Immature natural killer cell (primary cell): ENCODE data around the gene KDM8. TPM values are rescaled to one million over a fixed set of nuclear protein-coding genes. Genes with fewer than 3 reads are reported as not detected.

Source experiments
- DNase-seq, 3 donors: peaks; one replicate each; pipeline ENCODE4 v3.0.0; 2022; ENCODE audit warnings: mixed read lengths in 1 of 3
- H3K27ac Mint-ChIP-seq, 6 donors: one replicate each; pipeline ENCODE4 v1.8.0; 2020; ENCODE audit warnings: mixed read lengths in 6 of 6, mild to moderate bottlenecking in 5 of 6, inconsistent platforms in 4 of 6, moderate library complexity in 3 of 6
- H3K27me3 Mint-ChIP-seq, 3 donors: one replicate each; pipeline ENCODE4 v1.8.0; 2020 to 2021; ENCODE audit warnings: low read depth in 3 of 3, mild to moderate bottlenecking in 3 of 3, mixed read lengths in 3 of 3, moderate library complexity in 3 of 3, inconsistent platforms in 1 of 3
- H3K36me3 Mint-ChIP-seq, 3 donors: one replicate each; pipeline ENCODE4 v1.8.0; 2020; ENCODE audit warnings: mixed read lengths in 3 of 3, inconsistent platforms in 2 of 3, mild to moderate bottlenecking in 2 of 3
- H3K4me1 Mint-ChIP-seq, 2 donors: one replicate each; pipeline ENCODE4 v1.8.0; 2020; ENCODE audit warnings: inconsistent platforms in 2 of 2, mild to moderate bottlenecking in 2 of 2, mixed read lengths in 2 of 2, moderate library complexity in 1 of 2
- H3K4me3 Mint-ChIP-seq, 5 donors: one replicate each; pipeline ENCODE4 v1.8.0; 2020; ENCODE audit warnings: mild to moderate bottlenecking in 5 of 5, mixed read lengths in 5 of 5, inconsistent platforms in 3 of 5, moderate library complexity in 3 of 5
- H3K9me3 Mint-ChIP-seq, 6 donors: one replicate each; pipeline ENCODE4 v1.8.0; 2020; ENCODE audit warnings: mild to moderate bottlenecking in 6 of 6, mixed read lengths in 6 of 6, inconsistent platforms in 4 of 6, moderate library complexity in 3 of 6
- polyA plus RNA-seq, 3 donors: library from polyadenylated mRNA; unstranded; fragments of 300-500 nt; fragmentation: Illumina TruSeq; gene quantifications; one replicate each; pipeline ENCODE4 v1.2.3, GENCODE V29; 2021

Gene KDM8
- polyA plus RNA-seq, 3 donors from 2014 or later, result 4.3 to 6.2 (median 5.1) TPM

DNA sequence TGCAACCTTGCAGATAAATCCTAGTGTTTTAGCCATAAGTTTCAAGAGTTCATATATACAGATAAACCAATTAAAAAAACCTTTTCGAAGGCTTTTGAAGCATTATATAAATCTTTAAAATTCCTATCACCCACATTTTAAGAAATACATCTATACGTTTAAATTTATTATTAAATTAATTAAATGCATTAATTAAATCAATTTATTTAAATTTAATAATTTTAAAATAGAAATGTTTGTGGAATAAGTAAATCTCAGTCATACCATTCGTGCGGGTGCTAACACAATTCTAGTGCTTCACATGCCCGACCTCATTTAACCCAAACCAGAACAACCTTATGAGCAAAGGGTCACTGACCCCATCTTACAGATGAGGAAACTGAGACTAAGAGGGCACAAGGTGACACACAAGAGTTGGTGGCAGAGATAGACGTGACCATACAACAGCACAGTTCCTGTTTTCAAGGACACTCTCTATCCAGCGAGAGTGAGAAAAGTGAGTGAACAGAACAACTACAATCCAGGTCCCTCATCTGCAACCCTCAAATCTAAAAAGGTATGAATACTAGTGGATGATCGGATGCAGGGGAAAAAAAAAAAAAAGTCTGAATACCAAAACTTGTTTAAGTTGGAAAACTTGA, 63.8 kb downstream of the KDM8 start:
- Mint-ChIP-seq H3K27me3 (peaks cover 3 to 5% (median 3%) of the 10 kb centered on the region in 3 donors), H3K4me1 (peaks cover 32 to 49% of the 10 kb centered on the region in 2 donors), H3K27ac (peak overlapping the region in 5 of 6 donors; percentile 72 to 99 (median 96)), H3K4me3 (peak overlapping the region; percentile 60 to 99 (median 97)), H3K36me3 (peaks cover 0 to 5% (median 4%) of the 10 kb centered on the region in 3 donors), H3K9me3 (no peaks in the 10 kb centered on the region)
- DNase-seq, result no peak

GRCh38 chr16:27268376-27269299, 65.3 kb downstream of the KDM8 start, which contains the start of gene NSMCE1:
NSMCE1 (minus strand) TSS chr16:27268772; CDS start chr16:27257570, 11,202 bp downstream.
- DNase-seq, result peak; percentile 96 to 97 (median 96)
- Mint-ChIP-seq H3K36me3 (no peaks in the 10 kb centered on the region), H3K4me1 (peaks cover 31 to 50% of the 10 kb centered on the region in 2 donors), H3K4me3 (peak within 1 kb of the TSS; percentile 96 to 99 (median 98)), H3K27me3 (peaks cover 3 to 5% (median 5%) of the 10 kb centered on the region in 3 donors), H3K27ac (peak within 1 kb of the TSS; percentile 96 to 99 (median 99)), H3K9me3 (no peaks in the 10 kb centered on the region)

DNA sequence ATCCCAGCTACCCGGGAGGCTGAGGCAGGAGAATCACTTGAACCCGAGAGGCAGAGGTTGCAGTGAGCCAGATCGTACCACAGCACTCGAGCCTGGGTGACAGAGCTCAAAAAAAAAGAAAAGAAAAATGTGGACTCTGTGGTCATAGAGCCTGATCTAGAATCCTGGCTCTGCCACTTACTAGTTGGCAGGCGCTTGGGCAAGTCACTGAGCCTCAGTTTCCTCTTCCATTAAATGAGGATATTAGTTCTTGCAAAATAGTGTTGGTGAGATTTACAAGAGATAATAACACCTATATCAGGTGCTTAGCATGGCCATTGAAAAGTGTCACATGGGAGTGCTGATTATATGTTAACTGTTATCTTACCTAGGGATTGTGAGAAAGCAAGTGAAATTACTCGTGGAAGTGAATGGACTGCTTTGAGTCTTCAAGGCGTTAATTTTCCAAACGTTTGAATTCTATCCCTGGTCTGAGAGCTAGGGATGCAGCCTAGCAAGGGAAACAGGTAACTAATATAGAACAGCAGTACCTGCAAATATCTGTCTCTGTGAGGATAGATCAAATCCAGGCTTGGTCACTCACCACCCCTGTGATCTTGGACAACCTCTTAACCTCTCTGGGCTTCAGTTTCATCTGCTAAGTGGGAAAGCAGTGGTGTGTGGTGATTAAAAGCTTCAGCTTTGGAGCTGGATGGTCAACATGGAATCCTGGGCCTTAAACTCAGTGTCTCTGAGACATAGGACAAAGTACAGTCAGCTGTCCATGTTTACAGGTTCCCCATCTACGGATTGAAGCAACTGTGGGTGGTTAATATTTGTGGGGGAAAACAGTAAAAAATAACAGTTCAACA, 66.2 kb downstream of the KDM8 start:
- H3K36me3 Mint-ChIP-seq, result no peaks in the 10 kb centered on the region
- peak overlapping the region; percentile 96 to 99 (median 98) for H3K4me3 Mint-ChIP-seq
- peaks cover 38 to 58% of the 10 kb centered on the region in 2 donors for H3K4me1 Mint-ChIP-seq
- H3K27me3 Mint-ChIP-seq, result peaks cover 3 to 7% (median 5%) of the 10 kb centered on the region in 3 donors
- no peak for DNase-seq
- no peaks in the 10 kb centered on the region for H3K9me3 Mint-ChIP-seq
- H3K27ac Mint-ChIP-seq, result peak overlapping the region; percentile 96 to 99 (median 99)

GRCh38 chr16:27270349-27270748, 67.0 kb downstream of the KDM8 start:
- H3K4me1 Mint-ChIP-seq, result peaks cover 38 to 58% of the 10 kb centered on the region in 2 donors
- H3K27ac Mint-ChIP-seq, result peak overlapping the region in 3 of 6 donors; percentile 36 to 99 (median 99)
- H3K27me3 Mint-ChIP-seq, result peaks cover 3 to 7% (median 5%) of the 10 kb centered on the region in 3 donors
- peak overlapping the region in 2 of 5 donors; percentile 10 to 55 for H3K4me3 Mint-ChIP-seq
- H3K9me3 Mint-ChIP-seq, result no peaks in the 10 kb centered on the region
- H3K36me3 Mint-ChIP-seq, result no peaks in the 10 kb centered on the region
- DNase-seq, result no peak

Other genes starting within 250 kb of the KDM8 start
- not detected for gene C16orf82, start 136.6 kb upstream of the KDM8 start, polyA plus RNA-seq
- 100 to 1,000 TPM; 133 to 162 (median 148) TPM for gene NSMCE1, start 65.2 kb downstream of the KDM8 start, polyA plus RNA-seq
- gene IL4R, start 110.4 kb downstream of the KDM8 start, polyA plus RNA-seq, result 10 to 100 TPM; 15.7 to 38.7 (median 20.1) TPM
- gene IL21R, start 198.6 kb downstream of the KDM8 start, polyA plus RNA-seq, result 10 to 100 TPM; 27.5 to 59.7 (median 49.6) TPM